SW 1271 (cell line): ENCODE results near the gene HSPB2.
"Not testable (repeated sequence)": the region's sequence is repeated elsewhere in the genome, so short reads cannot be mapped to it uniquely, and the experiment has no call there.

Source experiments
- DNase-seq, 2 experiments: peaks; one replicate each; lab custom pipeline; 2025; lab: John Stamatoyannopoulos, UW

HSPB2 gene

DNA sequence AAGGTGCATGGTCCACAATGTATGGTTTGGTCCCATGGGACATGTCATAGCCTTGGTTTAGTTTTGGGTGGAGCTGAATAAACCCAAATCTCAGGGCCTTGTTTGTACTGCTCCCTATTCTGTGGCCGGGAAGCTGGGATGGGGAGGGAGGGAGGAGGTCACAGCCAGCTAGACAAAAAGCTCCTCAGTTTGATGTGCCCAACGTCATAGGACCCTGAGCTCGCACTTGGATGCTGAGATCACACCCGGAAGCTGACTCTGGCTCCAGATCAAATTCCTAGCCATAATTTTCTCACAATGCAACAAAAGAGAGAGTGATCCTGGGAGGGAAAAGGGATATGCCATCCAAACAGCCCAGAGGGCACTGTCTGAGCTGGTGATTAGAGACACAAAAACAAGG, 1.5 kb downstream of the HSPB2 start:
- no peak for DNase-seq

DNA sequence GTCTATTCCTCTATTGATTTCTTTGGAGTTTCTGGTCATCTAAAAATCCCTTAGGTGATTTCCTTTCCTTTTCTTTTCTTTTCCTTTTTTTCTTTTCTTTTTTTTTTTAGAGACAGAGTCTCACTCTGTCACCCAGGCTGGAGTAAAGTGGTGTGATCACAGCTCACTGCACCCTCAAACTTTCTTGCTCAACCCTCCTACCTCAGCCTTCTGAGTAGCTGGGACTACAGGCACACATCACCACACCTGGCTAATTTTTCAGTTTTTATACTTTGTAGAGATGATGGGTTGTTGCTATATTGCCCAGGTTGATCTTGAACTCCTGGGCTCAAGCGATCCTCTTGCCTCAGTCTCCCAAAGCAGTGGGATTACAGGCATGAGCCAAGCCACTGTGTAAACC, 4.2 kb downstream of the HSPB2 start:
- no peak for DNase-seq

DNA sequence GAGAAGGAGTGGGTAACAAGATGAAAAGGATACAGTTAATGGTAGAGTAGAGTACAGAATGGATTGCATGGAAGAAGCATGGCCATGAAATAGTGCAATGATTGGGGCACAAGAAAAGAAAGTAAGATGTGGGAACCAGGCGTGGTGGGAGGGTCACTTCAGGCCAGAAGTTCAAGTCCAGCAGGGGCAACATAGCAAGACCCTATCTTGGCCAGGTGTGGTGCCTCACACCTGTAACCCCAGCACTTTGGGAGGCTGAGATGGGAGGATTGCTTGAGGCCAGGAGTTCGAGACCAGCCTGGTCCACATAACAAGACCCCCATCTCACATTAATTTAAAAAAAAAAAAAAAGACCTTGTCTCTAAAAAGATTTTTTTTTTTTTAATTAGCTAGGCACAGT, 4.8 kb downstream of the HSPB2 start:
- no peak for DNase-seq

DNA sequence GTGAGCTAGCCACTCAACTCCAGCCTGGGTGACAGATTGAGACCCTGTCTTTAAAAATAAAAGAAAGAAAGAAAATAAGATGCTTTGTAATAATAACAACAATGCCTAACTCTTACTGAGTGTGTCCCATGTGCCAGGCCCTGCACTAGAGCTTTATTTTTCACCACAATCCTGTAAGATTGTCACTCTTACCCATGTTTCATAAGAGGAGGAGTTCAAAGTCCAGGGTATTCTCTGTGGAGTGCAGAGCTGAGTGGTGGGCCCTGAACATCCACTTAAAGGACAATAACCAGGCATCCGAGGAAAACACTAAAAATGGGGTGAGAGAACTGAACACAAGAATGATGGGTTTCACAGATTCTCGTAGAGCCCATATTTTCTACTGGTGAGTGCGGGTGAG, 5.3 kb downstream of the HSPB2 start:
- DNase-seq: no peak

DNA sequence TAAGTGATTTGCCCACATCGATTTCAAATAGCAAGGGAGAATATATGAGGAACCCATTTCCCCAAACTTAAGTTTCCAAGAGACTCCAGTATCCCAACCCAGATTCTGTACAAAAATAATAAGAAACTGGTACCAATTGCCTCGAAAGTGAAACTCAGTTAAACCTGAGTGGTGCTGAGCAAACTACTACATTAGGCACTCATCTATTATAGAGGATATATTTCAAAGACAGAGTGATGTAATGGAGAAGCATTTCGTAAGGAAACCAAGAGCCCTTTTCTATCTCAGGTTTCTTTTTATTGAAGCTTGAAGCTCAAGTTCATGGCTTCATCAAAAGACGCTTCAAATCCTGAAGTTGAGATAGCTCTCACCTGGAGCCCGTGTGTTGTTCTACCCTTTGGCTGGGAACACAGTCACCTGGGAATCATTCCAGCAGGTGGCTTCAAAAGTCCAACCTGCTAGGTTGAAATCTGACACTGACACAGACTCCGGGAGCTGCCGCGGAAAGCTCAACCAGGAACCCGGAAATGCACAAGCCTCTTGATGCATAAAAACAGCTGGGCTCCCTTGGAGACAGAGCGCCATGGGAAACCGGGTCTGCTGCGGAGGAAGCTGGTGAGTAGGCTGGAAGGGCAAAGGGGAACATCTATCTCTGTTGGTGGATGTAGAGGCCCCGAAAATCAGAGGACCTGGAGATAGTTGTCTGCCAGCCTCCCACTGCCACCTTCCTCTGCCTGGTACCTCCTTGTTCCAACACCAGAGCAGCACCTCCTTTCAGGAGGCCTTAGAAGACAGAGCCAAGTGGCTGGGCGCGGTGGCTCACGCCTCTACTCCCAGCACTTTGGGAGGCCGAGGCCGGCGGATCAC, 6.1 kb downstream of the HSPB2 start, which contains the start of gene C11orf52:
TSS of gene C11orf52 (plus strand) at position 524 of the 867 bp plus-strand sequence. CDS start at position 584, 60 bp downstream.
- DNase-seq: no peak

DNA sequence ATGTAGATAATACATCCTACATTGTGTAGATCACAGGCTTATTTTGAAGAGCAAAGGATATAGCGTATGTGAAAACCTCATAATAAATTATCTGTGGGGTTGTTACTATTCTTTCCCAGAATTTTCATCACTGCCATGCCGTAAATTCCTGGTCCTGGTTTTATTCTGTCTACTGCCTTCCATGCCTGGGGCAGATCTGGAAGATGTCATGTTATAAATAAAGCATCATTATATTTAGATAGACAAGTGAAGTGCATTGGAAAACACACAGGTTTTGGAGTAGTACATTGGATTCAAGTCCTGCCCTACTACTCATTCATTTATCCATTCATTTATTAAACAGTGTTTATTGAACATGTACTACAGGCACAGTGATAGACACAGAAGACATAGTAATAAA, 8.4 kb downstream of the HSPB2 start:
- DNase-seq: no peak

DNA sequence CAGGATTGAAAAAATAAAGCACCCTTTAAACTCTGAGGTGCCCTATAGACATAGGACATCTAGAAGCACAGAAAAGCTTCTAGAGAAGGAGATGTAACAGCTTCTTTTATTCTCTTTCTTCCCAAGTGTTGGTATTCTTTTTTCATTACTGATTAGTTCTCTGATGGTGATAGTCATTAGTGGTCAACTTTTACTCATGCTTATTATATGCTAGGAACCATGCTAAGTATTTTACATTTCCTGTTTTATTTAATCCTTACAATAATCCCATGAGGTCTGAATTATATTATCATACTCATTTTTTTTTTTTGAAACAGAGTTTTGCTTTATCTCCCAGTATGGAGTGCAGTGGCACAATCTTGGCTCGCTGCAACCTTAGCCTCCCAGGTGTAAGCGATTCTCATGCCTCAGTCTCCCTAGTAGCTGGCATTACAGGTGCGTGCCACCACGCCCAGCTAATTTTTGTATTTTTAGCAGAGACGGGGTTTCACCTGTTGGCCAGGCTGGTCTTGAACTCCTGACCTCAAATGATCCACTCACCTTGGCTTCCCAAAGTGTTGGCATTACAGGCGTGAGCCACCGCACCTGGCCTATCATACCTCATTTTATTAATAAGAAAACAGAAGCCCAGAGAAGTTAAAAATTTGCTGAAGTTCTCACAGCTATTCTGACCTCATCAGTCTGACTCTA, 9.2 kb downstream of the HSPB2 start:
- no peak for DNase-seq

DNA sequence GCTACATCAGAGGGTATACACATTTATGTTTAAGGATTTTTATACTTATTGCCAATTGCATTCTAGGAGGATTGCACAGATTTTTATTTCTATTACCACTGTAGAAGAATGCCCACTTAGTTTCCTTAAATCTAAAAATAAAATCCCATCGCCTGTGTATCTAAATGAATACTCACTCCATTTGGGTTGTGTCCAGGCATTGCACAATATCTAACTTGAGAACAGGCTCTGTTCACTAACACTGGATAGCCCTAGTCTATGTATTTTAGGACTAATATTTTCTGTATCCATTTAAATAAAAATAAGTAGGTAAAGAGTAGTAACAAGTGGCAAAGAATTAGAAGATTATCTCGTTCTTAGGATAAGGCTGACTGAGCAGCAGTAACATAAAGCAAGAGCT, 10.3 kb downstream of the HSPB2 start:
- no peak for DNase-seq

DNA sequence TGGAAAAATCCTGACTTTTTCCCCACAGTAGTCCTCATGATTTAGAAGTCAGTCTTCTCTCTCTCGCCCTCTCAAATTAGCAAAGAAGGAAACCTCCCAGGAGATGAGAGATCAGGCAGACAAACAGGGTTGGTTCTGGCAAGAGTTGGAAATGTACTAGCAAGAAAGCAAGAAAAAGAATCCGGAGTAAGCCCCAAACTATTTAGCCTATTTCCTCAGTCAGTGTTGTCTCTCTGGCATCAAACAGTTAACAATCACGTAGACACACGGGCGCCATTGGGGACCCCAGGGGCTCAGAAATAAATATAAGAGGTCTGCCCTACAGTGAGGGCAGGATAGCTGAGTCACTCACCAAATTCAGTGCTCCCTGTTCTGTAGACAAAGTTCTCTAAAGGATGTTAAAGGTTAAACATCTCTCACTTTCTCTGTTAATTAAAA, 10.8 kb downstream of the HSPB2 start:
- no peak for DNase-seq

DNA sequence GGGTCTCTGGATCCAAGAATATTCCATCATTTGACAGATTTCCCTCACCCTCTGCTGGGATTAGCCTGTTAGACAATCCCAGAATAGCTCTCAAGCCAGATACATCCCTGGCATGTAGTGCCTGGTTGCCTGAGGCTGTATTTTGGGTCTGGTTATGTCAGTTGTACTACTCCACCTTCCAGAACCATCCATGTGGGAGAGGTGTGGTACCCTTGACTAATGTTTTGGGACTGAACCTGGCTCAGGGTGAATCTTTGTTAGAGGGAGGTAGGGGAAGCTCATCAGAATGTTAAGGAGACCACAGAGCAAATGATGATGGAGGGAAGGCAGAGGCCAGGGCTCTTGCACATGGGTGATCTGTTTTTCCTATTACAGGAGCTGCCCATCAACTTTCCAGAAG, 11.4 kb downstream of the HSPB2 start:
- DNase-seq: no peak

DNA sequence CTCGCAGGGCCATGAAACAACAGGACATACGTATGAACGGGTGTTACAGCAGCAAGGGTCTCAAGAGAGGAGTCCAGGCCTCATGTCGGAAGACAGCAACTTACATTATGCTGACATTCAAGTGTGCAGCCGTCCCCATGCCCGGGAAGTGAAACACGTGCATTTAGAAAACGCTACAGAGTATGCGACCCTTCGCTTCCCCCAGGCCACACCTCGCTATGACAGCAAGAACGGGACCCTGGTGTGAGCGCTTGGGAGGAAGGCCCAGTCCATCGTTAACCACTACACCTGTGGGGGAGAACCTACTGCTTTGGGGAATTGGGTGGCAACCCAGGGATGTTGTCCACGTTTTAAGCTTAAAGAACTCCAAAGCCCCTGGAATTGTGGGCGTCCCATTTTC, 13.4 kb downstream of the HSPB2 start:
- no peak for DNase-seq

DNA sequence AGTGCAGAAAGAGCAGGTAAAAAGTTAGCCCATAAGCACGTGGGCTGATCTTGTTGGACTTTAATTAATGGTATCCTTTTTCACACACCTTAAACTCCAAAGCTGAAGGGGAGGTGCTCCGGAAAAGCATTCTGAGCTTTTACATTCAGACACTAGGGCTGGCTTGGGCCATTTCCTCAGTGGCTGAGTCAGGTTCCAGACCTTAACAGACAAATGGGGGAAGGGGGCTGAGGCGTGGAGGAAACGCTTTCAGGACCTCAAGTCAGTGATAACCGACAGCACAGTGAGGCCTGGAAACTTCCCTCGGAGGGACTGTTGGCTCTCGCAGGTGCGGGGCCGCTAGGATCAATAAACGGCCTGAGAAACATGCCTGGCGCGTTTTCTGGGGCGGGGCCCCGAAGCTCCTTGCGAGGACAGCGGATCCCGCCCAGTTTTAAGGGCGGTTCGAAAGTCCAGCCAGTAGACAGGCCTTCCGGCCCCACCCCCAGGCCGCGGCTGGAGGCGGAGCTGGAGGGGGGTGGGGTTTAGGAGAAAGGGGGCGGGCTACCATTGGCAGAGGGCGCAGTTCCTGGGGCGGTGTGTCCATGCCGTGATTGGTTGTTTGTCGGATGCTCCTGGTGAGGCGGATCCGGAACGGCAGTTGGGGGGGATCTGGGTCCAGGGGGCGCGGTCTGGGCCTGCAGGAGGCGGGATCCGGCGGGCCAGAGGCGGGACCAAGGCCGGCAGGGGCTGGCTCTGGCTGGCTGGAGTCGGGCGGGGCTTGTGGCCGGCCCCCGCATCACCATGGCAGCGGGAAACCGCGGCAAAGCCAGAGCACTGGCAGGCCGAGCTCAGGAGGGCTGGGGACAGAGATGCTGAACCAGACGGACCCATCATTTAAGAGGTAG, 14.2 kb downstream of the HSPB2 start:
- DNase-seq: peak; percentile 98

DNA sequence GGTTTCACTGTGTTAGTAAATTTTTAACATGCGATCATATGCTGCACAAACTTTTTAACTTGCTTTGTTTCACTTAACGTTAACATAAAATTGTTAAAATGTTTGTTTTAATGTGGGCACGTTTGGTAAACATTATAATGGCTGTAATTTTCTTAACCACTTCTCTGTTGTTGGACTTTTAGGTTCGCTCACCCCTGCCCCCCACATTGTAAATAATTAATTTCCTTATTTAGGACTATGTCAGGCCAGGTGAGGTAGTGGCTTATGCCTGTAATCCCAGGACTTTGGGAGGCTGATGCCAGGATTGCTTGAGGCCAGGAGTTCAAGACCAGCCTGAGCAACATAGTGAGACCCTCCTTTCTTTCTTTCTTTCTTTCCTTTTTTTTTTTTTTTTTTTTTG, 17.9 kb downstream of the HSPB2 start:
- no peak for DNase-seq

DNA sequence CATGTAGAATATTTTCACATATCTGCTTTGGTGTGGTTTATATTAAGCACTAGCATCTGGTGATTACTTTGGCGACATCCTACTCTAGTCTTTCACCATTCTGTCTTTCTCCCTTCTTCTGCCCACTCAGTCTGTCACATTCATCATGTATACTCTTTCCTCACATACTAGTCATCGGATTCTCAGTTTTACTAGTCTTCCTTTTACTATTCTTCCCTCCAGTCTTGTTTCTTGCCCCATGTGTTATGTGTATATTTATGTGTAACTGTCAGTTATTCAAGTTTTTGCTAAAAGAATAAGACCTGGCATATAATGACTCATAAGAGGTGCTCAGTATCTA, 20.0 kb downstream of the HSPB2 start:
- DNase-seq: no peak

DNA sequence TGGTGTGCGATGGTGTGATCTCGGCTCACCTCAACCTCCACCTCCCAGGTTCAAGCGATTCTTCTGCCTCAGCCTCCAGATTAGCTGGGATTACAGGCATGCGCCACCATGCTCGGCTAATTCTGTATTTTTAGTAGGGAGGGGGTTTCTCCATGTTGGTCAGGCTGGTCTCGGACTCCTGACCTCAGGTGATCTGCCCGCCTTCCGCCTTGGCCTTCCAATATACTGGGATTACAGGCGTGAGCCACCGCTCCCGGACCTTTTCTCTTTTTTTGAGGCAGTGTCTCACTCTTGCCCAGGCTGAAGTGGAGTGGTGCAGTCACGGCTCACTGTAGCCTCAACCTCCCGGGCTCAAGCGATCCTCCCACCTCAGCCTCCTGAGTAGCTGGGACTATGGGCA, 20.6 kb downstream of the HSPB2 start:
- DNase-seq: not testable (repeated sequence)

DNA sequence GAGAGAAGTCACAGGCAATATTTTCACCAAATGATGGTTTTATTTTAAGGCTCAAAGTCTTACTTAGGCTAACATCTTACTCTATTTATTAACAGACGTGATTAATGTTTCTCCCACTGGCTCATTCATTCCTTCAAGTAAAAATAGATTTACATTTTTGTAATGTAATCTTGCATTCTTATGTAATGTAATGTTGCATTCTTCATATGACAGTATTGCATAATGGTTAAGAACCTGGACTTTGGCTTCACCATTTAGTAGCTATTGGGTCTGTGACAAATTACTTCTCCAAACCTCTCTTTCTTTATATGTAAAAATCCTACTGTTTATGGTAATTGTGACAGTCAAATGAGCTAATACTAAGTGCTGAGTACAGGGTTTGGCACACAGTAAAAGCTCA, 21.3 kb downstream of the HSPB2 start:
- no peak for DNase-seq

DNA sequence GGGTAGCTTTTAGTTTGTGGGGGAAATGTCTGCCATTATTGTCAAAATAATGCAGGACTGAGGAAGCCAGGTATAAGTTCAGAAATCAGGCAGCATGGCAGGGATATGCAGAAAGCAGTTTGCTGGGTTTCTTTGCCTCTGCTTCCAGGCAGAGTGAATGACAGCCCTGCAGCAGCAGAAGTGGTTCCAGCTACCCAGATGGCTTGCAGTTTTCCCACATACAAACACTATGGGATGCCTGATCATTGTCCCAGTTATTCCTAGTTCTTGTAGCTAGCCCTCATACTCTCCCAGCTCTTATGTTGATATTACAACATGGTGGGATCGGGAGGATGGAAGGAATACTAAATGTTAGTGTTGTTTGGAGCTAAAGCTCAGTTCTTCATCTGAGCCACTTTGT, 21.8 kb downstream of the HSPB2 start:
- DNase-seq: no peak

DNA sequence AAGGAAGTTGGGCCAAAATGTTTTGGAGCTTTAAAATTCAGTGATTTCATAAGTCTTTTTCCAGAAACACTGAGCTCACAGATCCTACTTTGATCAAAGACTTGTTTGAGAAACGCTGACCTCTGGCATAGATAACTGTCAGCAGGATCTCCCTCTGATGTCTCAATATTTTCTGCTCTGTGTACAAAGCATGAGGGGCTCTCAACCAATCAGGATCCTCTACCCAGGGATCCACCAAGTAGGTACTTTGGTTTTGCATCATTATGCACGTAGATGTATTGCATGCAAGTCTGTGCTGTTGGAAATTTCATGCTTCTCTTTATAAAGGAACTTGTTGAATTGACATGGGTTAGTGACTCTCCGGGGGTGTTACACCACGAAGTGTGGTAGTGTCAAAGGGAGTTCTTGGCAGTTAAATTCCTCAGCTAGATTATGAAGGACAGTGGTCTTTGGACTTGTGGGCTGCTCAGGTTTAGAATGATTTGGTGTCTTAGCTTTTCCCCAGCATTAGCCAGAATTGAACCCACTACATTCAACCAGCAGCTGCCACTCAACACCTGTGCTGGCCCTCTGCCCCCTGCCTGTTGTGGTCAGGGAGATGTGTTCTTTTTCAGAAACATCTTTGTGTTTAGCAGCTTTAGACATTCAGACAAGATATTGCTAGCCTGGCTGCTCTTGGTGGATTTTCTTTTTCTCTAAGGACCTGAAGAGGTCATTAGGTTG, 22.9 kb downstream of the HSPB2 start:
- no peak for DNase-seq

DNA sequence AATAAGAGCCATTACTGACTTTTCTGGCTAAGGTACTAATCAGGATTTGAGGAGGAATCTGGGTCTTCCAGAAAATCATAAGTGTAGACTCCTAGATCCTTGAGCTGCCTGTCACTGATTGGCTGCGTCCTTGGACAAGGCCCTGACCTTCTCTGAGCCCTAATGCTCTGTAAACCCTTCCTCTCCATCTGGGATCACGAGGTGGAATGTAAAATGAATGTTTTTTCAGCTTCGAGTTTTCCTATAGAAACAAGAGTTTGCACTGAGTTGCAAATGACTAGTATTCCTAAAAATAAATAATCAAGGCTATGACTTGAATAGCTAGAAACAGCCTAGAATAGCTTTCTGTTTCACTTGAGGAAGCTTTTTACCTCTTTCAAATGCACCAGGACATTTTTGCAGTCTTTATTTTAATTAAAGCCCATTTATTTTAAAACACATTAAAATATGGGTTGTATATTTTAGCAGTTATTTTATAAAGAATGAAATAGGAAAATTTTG, 23.6 kb downstream of the HSPB2 start:
- no peak for DNase-seq

DNA sequence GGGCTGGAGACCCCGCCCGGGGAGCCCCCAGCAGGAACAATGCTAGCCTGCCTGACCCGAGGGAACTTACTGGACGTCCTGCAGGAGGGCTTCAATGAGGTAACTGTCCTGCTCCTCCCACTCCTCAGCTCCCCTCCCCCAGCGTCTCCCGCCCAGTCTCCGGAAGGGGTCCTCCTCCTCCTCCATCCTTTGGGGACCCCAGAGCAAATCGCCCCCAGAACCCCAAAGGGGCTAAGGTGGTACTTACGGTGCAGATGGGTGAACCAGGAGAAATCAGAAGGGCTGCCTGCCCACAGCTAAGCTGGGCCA, 24.9 kb downstream of the HSPB2 start:
- no peak for DNase-seq

DNA sequence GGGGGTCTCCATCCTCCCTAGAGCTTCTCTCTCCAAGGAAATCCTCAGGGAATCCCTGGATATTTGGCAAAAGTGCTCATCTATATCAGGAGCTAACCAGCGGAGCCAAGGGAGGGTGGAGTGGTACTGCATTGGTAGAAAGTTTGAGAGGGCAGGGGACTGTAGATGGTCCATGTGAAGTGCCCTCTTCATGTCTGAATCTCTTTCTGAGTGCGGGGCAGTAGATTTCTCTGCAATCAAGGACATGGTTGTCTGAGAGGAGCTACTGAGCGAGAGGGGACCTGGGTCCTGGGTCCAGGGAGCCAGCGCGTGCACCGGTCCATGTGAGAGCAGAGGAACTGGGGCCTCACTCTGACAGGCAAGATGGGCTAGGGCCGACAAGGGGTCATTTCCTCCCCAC, 25.3 kb downstream of the HSPB2 start:
- no peak for DNase-seq

DNA sequence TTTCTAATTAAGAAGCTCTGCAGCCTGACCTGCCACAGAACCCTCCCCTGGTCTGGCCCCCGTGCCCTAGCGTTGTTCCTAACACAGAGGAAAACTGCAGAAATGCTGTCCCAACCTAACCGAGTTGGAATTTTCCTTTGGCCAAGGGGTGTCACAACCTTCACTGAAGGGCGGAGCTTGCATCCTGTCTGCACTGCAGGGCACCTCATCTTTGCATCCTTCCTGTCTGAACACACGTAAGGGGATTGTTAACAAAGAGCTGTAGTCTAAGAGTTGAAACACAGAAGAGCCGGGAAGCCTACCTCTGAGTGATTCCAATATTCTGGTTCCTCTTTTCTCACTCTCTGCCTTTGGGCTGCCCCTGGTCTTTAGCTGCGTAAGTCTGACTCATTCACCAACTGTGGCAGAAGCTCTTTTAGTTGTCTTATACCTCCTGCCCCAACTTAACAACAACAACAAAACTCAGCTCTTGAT, 26.2 kb downstream of the HSPB2 start:
- no peak for DNase-seq
